Activated CD4-positive, alpha-beta T cell treated with anti-CD3 and anti-CD28 coated beads for 36 hours (primary cell): ENCODE measurements around the gene PLGRKT. TPM values are rescaled to one million over a fixed set of nuclear protein-coding genes. Genes with fewer than 3 reads are reported as not detected.

Source experiments
- ATAC-seq: fragments of 200-7000 bp; cut with Tn5 transposase; one replicate; pipeline ENCODE4 v1.10.0; 2021; ENCODE audit warnings: mild to moderate bottlenecking, moderate library complexity
- CTCF ChIA-PET: fragments of 350-600 bp; sonication (Branson Sonifier 250); formaldehyde crosslinking; loops from one replicate; lab custom pipeline; 2021; ENCODE audit warnings: antibody characterized with exemption; lab: Charles Lee
- POLR2A ChIA-PET: fragments of 350-600 bp; sonication (Branson Sonifier 250); formaldehyde crosslinking; loops from one replicate; lab custom pipeline; 2021; ENCODE audit warnings: antibody characterized with exemption, inconsistent platforms; lab: Charles Lee
- DNase-seq: peaks from one replicate; pipeline ENCODE4 v3.0.0-alpha.2; 2020
- H3K27ac Mint-ChIP-seq: one replicate; pipeline ENCODE4 v1.8.0; 2021; ENCODE audit warnings: mixed read lengths
- H3K27me3 Mint-ChIP-seq: one replicate; pipeline ENCODE4 v1.8.0; 2021; ENCODE audit warnings: mixed read lengths
- H3K36me3 Mint-ChIP-seq: one replicate; pipeline ENCODE4 v1.8.0; 2021; ENCODE audit warnings: low read depth, mixed read lengths
- H3K4me1 Mint-ChIP-seq: one replicate; pipeline ENCODE4 v1.8.0; 2021; ENCODE audit warnings: mixed read lengths
- H3K4me3 Mint-ChIP-seq: one replicate; pipeline ENCODE4 v1.8.0; 2021; ENCODE audit warnings: mild to moderate bottlenecking, moderate library complexity, mixed read lengths
- H3K9me3 Mint-ChIP-seq: one replicate; pipeline ENCODE4 v1.8.0; 2021; ENCODE audit warnings: low read depth, mixed read lengths
- intact Hi-C, 2 experiments: fragments of 100-400 bp; cut with DNase I in 1 of 2; cut with micrococcal nuclease in 1 of 2; formaldehyde crosslinking; loops; one replicate each; pipeline versions ENCODE4 v1.14.2 to v1.15.1; 2022 to 2024; cut with DNase I, micrococcal nuclease
- total RNA-seq, 2 experiments: library from RNA; stranded (reverse); gene quantifications; one replicate each; pipeline ENCODE4 v1.2.3, GENCODE V29; 2021

PLGRKT gene
- total RNA-seq, 2 experiments from 2014 or later: 44.0 to 47.9 TPM

DNA sequence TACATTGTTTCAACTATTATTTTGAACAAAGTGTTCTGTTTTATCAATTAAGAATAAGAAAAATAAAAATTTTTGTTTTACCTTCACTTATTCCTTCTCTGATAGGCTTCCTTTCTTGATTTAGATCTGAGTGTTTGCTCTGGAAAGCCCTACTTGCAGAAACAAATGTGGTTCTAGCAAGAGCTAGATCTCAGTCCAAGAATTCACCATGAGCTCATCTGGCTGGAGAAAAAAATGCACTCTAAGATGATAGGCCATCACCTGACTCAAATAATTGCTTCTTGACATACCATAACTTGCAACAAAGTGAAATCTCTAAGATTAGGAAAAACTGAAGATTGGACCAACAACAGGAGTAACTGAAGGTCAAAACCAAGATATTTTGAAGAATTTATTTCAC, 126.9 kb downstream of the PLGRKT start:
- H3K27ac Mint-ChIP-seq: no peak overlapping the region
- intact Hi-C loops: no loop called here
- peaks cover 10% of the 10 kb centered on the region for H3K36me3 Mint-ChIP-seq
- peaks cover 12% of the 10 kb centered on the region for H3K9me3 Mint-ChIP-seq
- no peaks in the 10 kb centered on the region for H3K27me3 Mint-ChIP-seq
- no peak for ATAC-seq
- H3K4me3 Mint-ChIP-seq: no peak overlapping the region
- POLR2A ChIA-PET: no interaction called here
- H3K4me1 Mint-ChIP-seq: no peaks in the 10 kb centered on the region
- CTCF ChIA-PET: interaction anchor here (1.3 kb wide), 2 partner anchors 11 to 289 kb away, joined by 4 to 5 read pairs; no protein-coding TSS in a partner anchor
- no peak for DNase-seq

Other genes with a start within 250 kb of the PLGRKT start
- gene INSL4, start 206.5 kb downstream of the PLGRKT start, total RNA-seq: not detected
- gene RLN2, start 133.2 kb downstream of the PLGRKT start, total RNA-seq: 1 to 10 TPM; 4.9 to 6.9 TPM
- 1 to 10 TPM; 1.6 to 2.2 TPM for gene RLN1, start 98.0 kb downstream of the PLGRKT start, total RNA-seq
- gene CD274, start 12.6 kb upstream of the PLGRKT start, total RNA-seq: 10 to 100 TPM; 25.0 to 30.1 TPM
- gene PDCD1LG2, start 72.6 kb upstream of the PLGRKT start, total RNA-seq: under 1 TPM; 0.43 to 0.81 TPM
- gene RIC1, start 191.2 kb upstream of the PLGRKT start, total RNA-seq: 10 to 100 TPM; 13.6 to 17.1 TPM